NCI-H1417 treated with DMSO at 0.1 percent for 48 hours (cell line): ENCODE data around the gene TMEM217.
A peak's percentile ranks its signal among the peaks of the same experiment; 100 is the strongest.

ENCODE experiments used
- DNase-seq: peaks from one replicate; lab custom pipeline; 2025; lab: John Stamatoyannopoulos, UW

The TMEM217 gene

DNA sequence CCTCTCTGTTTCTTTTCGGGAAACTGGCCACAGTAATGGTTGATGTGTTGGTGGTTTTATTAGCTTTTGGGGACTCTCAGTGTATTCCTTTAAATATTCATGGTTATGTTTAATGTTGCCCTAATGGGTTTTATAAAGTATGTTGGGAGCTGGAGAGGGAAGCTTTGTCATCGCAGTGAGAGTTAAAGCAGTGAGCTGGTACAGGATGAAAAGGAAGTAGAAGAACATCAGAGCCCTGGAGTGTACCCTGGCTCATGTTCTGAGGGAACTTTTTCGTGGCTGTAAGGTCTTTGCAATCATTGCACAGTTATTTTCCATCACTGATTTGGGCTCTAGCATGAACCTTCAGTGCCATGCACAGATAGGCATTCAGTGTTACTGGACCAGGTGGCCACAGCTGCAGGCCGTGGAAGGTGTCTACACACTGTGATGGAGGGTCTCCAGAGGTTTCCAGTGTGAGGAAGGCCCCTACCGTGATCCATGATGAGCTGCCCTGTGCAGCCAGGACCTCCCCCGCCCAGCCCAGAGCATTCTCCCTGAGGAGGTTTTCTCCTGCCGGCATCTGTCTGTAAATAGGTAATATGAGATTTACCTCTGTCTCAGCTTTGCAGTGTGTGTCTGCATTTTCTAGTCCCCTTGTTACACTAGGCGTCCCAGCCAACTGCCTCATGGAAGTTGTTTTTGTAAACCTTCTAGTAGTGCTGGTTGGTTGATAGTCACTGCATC, 22.4 kb upstream of the TMEM217 start:
- no peak for DNase-seq

DNA sequence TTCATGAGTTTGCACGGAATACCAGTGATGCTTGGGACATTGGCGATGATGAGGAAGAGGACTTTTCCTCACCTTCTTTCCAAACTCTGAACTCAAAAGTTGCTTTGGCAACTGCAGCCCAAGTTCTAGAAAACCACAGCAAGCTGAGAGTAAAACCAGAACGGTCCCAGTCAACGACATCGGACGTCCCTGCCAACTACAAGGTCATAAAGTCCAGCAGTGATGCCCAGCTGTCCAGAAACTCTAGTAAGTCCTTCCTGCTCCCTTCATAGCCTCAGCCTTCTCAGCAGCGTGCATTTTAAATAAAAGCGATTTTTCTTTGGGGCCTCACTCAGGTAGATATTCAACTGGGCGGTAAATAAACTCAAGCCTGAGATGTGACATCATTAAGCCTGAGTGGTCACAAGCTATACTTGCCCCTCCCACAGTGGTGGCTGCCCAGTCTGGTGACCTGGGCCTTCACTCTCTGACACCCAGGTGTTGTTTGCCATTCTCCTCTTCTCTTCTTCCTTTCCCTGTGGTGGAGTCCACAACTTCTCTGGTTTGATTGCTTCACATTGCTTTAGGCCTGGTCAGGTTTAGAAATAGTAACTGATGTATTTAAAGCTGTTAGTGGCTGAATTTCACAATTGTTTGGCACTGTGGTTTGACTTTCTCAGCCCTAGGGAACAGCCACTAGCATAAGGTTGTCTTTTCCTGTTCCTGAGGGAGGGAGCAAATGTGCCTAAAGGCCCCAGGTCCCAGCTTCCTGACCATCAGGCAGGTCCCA, 21.6 kb upstream of the TMEM217 start:
- DNase-seq: no peak

DNA sequence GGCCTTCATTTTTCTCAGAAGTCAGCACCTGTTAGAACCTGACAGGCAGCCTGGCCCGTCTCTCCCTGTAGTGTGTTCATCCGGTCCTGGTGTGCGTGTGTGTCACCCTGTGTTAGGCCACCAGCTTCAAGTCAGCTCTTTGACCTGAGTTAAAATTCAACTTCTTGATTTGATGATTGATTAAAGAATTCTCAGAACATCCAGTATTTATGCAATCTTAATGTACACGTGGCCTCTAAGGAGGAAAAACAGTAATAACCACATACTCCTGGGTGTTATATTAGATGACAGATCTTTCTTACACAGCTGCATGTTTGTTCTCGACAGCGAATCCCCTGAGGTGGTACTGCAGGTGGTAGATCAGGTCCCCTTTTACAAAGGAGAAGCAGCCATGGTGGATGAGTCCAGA, 19.1 kb upstream of the TMEM217 start:
- no peak for DNase-seq

DNA sequence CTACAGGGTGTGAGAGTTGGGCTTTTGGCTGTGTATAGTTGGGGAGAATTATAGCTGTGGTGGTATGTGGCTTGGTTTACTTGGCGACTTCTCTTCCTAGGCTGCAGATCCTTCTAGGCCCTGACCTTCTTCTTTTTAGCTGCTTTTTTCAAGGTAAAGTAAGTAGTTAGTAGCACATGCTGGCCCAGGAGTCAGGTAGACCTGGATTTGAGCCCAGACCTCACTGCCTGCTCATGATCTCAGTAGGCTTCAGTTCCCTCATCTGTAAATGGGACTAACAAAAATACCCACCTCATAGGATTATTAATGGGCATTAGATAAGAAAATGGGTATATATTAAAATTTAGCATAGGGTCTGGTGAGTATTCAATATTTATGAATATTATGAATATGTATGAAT, 17.4 kb upstream of the TMEM217 start:
- no peak for DNase-seq

DNA sequence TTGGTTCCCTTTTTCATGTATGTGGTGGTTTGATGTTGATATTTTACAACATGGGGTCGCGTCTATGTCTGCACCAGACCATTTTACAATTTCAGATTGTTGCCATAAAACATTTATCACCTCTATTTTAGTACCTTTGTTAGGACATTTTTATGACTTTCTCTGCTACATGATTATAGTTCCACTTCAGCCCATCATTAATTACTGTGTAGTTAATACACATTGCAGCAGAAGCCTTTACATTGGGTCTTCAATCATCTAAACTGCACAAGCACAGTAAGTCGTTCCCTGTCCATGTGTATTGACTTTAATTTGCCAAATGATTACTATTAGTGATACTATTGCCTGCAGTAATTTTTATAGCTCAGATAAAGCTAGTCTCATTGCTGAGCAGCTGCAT, 15.7 kb upstream of the TMEM217 start:
- DNase-seq: peak; percentile 32

DNA sequence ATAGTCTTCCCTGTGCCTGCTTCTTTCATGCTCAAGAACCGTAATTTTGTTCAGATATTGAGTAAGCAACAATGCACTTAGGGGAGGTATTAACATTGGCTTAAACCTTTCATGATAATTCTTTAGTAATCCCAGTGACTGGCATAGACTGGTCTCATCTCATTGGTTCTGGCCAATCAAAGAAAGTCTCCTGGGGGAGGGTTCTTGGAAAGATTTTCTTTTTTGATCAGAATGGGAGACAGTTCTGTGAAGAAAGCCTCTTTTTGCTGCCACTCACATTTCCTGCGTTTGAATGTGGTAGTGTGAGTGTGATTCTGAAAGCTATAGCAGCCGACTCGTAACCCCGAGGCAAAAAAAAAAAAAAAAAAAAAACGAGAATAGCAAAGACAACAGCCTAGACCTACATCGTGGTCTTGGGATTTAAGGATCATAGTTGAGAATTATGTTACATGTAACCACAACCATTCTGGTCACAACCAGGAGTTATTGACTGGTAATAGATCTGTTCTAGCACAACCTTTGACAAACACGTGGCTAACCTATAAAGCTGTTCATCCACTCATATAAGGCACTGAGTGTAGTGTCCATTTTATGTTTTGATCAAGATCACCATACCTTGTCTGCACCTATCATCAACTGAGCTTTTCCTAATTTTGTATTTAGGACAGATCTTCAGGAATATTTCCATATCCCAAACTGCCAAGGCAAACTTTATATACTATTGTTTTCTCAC, 15.1 kb upstream of the TMEM217 start:
- DNase-seq: no peak

DNA sequence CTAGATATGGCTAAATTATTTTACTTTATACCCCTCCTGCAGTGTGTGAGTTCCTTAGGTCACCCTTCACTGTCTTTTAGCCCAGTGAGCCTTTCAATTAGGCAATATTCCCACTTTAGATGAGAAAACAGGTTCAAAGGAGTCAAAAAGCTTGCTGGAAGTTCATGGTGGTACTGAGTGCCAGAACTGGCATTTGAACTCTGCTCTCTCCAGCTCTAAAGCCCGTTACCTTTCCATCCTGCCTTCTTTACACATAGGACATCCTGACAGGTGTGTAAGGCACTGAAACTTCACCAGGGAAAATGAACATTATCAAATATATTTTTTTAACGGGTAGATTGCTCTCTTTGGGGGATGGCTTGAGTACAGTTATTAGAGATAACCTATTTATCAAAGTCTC, 11.2 kb upstream of the TMEM217 start:
- DNase-seq: no peak

DNA sequence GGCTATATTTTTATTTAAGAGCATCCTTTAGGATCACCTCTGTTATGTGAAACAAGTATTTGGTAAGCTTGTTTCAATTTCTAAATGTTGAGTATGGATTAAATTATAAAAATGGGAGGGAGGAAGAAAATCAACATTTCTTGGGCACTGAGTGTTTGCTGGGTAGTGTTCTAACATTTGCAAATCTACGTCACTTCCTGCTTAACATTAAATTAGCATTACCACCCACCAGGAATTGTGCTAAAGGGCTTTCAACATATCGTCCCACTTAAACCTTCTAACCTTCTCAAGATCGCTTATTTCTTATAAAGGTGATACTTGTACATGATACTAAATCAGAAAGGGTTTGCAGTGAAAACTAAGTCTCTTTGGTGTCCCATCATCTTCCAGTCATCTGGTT, 7.9 kb upstream of the TMEM217 start:
- no peak for DNase-seq

DNA sequence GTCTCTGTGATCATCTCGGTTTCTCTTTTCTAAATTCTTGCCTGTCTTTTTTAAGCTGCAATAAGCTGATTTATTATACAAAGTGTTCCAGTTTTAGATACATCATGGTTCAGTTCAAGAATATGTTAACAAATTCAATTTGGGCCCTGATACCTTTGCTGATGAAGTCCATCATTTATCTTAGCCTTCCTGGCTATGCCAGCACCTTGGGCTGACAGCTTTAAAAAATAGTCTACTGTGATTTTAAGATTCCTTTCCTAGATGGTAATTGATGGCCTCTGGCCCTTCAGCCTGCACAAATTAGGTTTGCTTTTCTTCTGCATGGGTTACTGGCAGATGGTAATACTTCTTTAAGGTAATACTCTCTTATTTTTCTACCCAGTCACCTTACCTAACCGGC, 7.1 kb upstream of the TMEM217 start:
- DNase-seq: no peak

DNA sequence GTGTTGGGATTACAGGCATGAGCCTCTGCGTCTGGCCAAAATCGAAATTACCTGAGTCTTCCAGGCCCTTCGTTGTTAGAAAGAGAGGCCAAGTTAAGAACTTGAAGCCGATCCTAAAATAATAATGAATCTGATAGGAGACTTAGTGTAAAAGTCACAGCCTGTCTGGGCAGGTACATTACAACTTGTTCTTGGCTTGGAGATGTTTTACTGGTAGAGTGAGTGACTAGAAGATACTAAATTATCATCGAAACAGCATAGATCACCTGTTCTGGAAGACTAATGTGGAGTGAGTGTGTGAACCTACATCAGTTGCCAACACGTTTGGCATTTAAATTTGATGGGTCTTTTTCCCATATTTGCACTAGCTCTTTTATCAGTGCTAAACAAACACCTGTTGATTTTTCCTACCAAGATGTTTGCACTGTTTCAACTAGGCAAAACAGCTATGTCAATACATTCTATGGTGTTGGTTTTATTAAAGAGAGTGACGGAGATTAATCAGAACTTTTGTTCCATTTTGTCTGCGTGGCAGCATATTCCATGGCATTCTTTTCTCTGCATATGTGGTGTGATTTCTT, 4.6 kb upstream of the TMEM217 start:
- no peak for DNase-seq

DNA sequence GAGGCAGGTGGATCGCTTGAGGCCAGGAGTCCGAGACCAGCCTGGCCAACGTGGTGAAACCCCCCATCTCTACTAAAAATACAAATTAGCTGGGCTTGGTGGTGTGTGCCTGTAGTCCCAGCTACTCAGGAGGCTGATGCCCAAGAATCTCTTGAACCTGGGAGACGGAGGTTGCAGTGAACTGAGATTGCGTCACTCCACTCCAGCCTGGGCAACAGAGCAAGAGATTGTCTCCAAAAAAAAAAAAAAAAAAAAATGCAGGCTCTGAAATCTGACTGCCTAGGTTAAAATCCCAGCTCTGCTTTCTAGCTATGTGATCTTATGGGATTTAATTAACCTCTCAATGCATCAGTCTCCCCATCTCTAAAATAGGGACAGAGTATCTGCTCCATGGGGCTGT, 3.3 kb upstream of the TMEM217 start:
- DNase-seq: no peak

DNA sequence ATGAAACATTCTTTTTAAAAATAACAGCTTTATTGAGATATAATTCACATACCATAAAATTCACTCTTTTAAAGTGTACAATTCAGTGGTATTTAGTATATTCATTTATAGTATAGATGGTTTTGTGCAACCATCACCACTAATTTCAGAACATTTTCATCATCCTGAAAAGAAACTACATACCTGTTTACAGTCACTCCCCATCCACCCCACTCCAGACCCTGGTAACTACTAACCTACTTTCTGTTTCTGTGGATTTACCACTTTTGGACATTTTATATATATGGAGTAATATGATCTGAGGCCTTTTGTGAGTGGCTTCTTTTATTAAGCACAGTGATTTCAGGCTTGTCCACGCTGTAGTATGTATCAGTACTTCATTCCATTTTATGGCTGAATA, 2.5 kb upstream of the TMEM217 start:
- DNase-seq: no peak

DNA sequence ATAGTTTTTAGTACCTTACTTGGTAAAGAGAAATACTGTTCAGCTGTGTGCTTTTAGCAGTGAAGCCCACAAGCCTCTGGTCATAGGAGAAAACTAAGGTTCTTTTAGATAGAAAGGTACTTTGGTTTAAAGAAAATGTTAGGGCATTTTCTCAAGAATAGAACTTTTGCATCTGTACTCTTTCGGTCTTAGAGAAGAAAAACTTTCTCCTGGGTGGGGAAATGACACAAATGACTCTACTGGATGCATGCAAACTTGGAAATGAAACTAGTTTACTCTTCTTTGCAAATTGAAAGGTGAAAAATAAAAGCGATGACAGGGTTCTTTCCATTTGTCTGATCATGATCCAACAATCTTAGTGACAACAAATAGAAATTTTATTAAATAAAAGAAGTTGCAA, 2.1 kb upstream of the TMEM217 start:
- no peak for DNase-seq

DNA sequence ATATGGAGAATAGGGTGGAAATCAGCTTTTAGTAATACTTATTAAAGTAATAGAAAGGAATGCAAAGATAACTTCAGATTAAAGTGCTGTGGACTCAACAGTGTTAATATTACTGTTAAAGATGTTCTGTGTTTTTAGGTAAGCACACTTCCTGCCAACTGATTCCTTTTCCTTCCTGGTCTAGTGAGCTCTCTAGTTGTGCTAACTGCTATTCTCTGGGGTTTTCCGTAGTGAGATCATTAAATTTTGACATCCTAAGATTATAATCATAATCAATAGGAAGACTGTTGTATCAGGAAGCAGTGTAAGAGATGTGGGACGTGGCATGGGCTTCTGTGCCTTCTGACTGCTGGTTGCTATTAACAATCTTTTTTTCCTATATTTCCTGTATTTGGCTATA, 1.2 kb upstream of the TMEM217 start:
- no peak for DNase-seq

DNA sequence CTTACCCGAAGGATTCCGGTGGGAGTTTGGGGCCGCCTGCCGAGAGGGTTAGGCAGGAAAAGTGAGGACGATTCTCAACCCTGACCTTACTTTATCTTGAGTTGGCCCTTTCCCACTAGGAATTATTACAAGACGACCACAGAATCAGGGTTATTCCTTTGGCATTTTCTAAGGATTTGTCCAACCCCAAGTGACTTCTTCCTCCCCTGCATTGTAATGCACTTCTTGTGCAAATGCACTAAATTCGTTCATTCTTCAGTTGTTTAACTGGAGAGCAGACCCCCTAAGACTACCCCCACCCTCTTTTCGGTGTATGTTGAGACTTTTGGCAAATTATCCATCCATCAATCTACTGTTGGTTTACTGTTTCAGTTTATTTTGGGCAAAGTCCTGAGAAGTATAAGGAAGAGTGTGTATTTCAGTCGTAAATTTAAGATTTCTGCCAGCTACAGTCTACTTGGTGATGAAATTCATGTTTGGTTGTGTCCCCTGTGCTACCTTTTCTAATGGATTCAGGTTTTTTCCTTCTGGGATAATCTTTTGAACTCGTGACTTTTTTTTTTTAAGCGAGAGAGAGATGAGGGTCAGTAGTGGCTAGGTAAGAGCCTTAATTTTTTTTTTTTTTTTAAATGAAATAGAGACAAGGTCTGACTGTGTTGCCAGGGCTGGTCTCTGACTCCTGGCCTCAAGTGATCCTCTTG, 611 bp upstream of the TMEM217 start:
- no peak for DNase-seq

DNA sequence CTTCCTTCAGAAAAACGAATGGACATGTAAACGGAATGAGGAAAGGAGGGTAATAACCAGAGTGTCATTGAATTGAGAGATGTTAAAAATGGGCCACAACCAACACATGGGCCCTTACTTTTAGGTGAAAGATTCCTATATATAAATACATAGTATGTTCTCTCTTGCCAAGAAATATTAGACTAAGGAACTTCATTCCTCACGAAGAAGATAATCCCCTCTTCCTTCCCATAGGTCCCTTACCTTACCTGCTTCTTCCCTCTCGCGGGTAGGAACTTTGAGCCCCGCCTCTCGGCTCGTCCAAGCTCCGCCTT, 667 bp downstream of the TMEM217 start:
- no peak for DNase-seq

DNA sequence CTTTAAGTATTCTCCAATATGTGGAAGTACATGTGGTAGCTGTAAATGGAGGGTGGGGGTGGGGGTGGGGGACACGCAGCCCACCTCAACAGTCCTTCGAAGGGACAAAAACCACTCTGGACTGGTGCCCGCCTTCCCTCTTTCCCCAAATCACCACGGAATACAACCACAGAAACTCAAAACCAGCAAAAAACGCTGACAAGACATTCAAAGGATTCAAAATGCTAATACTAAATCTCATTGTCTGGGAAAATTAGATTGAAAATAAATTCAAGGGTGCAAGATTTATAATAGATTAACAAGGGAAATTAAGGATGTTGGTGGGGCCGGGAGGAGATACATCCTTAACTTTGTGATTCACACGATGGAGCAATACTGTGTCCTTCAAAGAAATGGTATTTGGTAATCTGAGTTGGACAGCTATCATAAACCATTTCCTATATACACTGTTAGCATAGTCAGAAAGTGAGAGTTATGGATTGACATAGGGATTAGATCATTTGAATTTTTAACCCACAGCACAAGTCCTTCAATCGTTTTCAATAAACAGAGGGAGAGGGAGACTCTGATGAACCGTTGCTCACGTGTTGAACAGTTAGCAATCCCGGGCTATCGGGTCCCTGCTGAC, 1.1 kb downstream of the TMEM217 start:
- no peak for DNase-seq

DNA sequence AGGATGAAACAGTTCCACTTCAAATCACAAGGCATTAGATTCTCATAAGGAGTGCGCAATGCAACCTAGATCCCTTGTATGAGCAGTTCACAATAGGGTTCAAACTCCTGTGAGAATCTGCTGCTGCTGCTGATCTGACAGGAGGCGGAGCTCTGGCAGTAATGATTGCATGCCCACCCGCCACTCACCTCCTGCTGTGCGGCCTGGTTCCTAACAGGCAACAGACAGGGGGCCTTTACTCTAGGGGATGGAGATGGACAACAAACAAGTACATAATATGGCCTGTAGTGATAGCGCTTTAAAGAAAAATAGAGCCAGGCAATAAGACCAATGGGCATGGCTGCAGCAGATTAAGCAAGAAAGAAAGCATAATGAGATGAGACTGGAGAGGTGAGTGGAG, 3.1 kb downstream of the TMEM217 start:
- no peak for DNase-seq

DNA sequence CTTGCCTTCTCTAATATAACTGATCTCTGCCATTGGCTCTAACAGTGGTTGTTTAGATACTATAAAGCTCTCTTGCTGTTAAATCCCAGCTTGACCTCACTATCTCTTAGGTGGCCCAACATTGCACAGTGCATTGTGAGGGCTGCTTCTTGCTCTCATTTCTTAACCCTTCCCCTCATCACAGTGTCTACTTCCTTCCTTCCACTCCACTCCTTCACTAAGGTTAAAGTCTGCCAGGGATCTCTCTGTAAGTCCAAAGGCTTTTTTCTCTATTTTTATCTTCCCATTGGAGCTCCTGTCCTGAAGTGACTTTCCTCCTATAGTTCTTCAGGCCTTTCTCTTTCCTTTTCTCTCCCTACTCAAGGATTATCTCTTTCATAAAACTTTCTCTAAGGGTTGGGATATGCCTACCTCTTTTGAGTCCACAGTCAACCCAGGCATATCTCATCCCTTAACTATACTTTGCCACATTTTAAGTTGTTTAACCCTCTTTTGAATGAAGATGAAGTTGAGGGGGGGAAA, 4.4 kb downstream of the TMEM217 start:
- DNase-seq: no peak

DNA sequence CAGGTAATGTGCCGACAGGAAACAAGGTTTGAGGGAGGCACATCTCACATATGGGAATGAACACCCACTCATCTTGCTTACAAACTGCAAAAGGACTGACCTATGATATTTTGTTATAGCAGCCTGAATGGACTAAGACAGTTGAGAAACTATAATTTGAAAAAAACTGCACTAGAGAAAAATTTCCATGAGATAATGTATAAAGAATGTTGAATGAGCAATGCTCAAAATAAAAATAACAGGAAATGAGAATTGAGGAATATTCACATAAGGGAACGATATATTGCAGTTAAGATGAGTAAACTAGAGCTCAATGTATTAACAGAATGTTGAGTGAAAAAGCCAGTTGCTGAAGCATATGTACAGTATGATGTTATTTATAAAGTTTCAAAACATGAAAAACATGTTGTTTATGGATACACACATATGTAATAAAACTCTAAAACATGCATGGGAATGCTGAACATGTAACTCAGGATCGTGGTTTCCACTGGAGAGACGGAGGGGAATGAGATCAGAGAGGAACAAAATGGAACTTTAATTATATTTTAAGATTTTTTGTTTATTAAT, 6.6 kb downstream of the TMEM217 start:
- DNase-seq: no peak
